GM21619 (cell line): ENCODE measurements around the gene ASCC2.
"Not testable (repeated sequence)": the region's sequence is repeated elsewhere in the genome, so short reads cannot be mapped to it uniquely, and the experiment has no call there.

ENCODE experiments used
- ATAC-seq: cut with Tn5 transposase; IDR thresholded peaks from one replicate; pipeline ENCODE4 v1.9.1; 2021; ENCODE audit not compliant: unreplicated experiment

Gene ASCC2

DNA sequence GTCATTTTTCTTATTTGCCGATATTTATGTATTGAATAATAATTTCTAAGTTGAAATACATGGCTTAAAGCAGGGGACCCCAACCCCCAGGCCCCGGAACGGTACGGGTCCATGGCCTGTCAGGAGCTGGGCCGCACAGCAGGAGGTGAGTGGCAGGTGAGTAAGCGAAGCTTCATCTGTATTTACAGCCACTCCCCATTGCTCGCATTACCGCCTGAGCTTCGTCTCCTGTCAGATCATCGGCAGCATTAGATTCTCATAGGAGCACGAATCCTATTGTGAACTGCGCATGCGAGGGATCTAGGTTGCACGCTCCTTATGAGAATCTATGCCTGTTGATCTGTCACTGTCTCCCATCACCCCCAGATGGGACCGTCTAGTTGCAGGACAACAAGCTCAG, 75.8 kb downstream of the ASCC2 start:
- ATAC-seq: no peak

DNA sequence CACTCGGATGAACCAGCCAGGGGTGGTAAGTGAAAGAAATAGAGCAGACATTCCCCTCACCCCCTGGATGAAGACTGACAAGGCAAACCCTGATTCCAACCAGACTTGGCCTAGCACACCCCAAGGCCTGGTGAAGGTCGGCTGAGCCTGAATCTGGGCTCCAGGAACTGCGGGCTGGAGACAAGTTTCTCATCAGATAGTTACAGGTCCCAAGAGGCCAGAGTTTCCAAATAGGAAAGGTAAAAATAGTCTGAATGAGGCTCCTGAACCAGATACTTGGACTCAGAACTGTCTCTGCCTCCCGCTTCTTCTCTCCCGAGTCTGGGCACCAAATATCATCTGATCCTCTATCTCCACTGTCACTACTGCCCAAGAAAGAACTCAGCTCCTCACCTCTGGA, 79.1 kb downstream of the ASCC2 start:
- no peak for ATAC-seq

DNA sequence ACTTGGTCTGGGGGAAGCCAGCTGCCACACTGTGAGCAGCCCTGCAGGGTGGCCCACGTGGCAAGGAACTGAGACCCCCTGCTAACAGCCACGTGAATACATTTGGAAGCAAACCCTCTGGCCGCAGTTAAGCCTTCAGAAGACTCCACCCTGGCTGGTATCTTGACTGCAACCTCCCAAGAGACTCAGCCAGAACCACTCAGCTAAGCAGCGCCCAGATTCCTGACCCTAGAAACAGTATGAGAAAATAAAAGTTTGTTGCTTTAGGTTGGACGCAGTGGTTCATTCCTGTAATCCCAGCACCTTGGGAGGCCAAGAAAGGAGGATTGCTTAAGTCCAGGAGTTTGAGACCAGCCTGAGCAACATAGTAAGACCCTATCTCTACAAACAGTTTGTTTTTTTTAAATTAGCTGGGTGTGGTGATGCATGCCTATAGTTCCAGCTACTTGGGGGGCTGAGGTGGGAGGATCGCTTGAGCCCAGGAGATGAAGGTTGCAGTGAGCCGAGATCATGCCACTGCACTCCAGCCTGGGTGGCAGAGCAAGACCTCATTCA, 79.9 kb downstream of the ASCC2 start:
- ATAC-seq: no peak

DNA sequence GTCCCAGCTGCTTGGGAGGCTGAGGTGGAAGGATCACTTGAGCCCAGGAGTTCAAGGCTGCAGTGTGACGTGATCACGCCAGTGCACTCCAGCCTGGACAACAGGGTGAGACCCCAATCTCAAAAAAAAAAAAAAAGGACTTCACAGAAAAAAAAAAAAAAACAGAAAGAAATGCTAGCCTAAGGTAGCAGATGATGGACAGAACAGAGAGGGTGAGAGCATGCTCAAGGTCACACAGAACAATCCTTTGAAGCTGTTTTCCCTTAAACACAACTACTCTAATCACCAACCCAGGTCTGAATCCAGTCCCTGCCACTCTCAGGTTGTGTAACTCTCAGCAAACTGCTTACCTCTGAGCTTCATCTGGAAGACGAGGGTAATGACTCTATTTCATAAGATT, 81.0 kb downstream of the ASCC2 start:
- ATAC-seq: no peak

DNA sequence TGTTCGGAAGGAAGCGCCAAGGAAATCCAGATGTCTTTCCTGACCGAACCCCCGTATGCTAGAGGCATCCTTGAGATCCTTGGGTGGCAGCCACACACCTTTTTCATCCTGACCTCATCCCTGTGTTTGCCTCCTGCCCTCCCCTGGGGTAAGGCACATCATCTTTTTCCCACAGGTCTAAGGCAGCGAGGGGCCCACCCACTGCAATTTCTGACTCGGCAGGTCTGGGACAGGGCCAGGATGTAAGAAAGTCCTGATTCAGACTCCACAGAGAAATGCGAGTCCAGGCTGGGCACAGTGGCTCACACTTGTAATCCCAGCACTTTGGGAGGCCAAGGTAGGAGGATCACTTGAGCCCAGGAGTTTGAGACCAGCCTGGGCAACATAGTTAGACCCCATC, 81.7 kb downstream of the ASCC2 start:
- ATAC-seq: no peak

DNA sequence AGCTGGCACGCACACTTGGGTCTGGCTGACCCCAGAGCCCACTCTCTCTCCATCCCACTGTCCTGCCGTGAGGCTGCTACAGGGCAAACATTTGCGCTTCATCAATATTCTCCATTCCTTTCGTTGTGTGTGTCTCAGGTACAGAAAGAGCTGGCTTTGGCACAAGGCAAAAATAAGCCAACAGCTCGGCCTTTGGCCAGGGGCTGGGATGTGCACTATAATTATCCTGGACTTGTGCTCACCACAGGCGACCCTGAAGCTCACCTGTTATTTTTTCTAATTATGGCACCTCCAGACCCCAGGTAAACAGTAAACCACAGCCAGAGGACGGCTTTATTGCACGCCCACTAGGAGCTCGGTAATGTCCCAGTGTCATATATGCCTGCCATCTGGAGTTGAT, 82.2 kb downstream of the ASCC2 start:
- ATAC-seq: no peak

DNA sequence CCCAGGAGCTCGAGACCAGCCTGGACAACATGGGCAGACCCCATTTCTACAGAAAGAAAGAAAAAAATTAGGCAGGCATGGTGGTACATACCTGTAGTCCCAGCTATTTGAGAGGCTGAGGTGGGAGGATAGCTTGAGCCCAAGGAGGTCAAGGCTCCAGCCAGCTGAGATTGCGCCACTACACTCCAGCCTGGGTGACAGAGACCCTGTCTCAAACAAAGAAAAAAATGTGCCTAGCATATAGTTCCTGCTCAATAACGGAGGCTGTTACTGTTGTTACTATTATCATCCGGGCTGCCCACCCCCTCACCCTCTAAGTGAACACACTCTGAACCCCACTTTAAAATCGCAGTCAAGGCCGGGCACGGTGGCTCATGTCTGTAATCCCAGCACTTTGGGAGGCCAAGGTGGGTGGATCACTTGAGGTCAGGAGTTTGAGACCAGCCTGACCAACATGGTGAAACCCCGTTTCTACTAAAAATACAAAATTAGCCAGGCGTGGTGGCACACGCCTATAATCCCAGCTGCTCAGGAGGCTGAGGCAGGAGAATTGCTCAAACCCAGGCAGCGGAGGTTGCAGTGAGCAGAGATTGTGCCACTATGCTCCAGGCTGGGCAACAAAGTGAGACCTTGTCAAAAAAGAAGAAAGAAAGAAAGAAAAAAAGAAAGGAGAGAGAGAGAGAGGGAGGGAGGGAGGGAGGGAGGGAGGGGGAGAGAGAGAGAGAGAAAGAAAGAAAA, 83.2 kb downstream of the ASCC2 start:
- ATAC-seq: not testable (repeated sequence)

DNA sequence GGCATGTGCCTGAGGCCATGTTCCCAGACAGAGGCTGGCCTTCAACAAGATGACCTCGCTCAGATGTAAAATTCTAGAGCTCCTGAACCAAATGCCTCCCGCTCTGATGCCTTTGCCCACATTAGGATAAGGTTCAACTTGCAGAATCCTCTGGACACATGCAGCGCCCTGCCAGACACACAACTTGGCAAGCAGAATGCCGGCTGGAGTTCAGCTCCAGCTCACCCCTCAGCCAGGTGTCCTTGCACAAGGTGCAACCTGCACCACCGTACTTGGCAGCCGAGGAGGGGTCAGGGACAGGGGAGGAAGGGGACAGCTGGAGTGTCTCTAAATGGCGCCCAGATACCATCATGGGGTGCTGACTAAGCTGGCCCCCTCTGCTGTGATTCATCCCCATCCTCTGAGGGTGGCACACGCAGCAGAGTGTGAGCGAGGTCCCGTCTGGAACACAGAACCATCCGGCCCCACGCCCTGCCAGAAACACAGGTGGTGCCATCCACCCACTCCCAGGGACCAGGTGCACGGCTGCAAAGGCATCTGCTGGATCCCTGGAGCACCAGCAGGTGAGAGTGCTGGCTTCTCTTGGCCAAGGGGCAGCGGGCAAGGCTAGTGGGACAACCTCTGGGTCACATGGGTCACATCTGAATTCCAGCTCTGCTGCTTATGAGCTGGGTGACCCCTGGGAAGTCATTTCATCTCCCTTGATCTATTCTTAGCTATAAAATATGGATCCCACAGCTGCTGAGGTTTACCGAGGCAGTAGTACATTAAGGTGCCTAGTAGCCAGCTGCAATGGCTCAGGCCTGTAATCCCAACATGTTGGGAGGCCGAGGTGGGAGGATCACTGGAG, 84.0 kb downstream of the ASCC2 start:
- ATAC-seq: no peak

DNA sequence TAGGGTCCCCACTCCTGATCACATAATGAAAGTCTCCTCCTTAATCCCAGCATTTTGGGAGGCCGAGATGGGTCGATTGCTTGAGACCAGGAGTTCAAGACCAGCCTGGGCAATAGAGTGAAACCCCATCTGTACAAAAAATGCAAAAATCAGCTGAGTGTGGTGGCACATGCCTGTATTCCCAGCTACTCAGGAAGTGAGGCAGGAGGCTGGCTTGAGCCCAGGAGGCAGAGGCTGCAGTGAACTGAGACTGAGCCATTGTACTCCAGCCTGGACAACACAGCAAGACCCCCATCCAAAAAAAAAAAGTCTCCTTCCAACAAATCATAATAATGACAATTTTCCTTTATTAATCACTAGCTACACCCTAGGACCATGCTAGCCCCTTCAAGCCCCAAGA, 86.4 kb downstream of the ASCC2 start:
- no peak for ATAC-seq

DNA sequence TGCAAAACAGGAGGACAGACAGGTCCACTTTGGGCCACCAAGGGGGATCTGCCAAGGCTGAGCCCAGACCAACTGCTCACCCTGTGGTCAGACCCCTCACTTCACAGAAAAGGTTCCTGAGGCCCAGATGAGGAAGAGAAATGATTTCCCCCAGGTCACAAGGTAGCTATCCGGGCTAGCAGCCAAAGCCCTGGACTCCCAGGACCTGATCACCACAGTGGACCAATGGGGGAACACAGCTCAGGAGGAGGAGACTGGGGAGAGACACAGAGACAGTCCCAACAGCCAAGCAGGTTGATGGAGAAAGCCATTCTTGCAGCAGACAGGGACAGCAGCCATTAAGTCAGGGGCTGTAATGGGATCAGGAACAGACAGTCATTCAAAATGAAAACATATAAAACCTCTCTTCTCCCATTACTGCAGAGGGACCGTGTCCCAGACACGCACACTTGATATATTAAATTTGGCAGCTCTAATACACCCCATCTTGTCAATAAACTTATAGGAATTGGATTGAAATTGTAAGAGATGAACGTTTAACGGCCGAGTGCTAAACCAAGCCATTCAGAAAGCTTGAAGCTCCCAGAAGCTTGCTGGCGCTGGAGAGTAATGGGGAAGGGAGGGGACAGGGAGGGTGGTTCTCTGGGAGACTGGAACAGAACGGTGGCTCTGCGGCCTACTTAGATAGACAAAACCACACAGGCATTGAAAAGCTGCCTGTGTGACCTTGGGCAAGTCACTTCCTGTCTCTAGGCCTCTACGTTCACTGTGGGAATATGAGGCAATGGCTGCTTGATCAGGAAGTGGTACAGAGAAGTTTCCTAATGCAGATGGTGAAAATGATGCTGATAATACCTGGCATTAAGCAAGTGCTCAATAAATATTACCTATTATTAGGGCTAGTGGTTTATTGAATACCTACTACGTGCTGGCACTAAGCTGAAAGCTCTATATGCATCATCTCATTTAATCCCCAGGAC, 87.2 kb downstream of the ASCC2 start:
- ATAC-seq: no peak

DNA sequence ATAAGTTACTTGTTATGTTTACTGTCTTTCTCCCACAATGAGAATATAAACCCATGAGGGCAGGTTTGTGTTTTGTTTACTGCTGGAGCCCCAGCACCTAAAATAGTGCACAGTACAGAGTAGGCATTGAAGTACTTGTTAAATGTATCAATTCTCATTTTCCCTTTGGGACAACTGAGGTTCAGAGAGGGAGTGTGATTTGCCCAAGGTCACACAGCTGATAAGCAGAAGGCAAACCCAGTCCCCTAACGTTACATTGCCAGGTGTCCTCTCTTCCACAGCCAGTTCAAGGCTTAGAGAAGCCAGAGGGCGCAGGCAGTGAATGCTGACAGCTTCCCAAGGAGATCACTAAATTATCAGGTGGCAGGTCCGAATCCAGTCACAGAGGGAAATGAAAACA, 88.0 kb downstream of the ASCC2 start:
- no peak for ATAC-seq

DNA sequence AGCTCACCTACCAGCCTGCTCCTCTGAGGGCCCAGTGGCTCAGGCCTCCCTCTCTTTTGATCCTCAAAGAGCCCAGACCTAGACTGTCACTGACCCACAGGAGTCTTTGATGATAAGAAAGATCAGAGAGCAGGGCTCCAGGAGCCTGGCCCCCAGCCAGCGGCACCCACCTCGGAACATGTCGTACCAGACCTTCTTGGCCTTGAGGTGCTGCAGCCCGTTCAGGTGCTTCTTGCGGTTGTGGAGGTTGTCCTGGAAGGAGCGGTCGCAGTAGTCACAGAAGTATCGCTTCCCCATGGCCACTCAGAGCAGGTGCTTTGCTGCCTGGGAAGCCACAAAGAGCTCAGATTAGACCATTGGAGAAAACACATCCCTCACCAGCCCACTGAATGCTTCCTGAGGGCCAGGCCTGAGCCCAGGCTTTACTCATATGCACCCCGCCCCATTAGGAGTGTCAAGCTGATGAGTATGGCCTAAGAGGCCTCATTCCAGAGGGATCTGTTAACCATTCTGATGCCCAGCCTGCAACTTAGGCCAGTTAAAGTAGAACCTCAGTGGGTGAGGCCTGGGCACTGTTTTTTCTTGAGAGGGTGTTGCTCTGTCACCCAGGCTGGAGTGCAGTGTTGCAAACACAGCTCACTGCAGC, 89.7 kb downstream of the ASCC2 start:
- no peak for ATAC-seq

DNA sequence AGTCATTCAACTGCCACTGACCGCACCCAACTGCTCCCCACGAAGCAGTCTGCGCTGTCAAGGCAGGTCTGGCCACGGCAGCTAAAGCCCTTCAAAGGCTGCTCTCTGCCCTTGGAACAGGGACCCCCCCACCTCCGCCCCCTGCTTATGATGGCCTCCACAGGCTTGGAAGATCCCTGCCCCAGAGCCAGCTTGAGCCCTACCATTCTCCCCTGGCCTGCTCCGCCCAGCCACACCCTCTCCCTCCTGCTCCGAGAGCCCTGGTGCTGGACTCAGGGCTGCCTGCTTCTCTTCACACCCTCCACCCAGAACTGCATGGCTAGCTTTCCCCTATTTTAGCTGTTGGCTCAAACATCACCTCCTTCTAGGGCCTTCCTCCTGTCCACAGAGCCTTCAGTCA, 90.2 kb downstream of the ASCC2 start:
- no peak for ATAC-seq

DNA sequence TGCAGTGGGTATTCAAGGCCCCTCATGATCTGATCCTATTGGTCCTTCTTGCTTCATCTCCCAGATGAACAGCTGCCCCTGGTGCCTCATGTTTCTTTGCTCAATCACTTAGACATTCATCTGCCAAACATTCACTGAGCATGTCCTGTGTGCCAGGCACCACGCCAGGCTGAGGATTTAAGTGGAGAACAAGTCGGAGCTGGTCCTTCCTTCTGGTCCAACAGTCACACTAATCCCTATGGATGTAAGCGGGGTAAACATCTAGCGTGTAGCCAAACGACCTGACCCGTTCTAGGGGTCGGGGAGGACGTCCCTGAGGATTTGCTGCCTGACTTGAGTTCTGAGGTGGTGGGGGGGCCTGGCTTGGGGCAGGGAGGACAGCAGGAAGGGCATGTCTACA, 93.2 kb downstream of the ASCC2 start:
- ATAC-seq: no peak

DNA sequence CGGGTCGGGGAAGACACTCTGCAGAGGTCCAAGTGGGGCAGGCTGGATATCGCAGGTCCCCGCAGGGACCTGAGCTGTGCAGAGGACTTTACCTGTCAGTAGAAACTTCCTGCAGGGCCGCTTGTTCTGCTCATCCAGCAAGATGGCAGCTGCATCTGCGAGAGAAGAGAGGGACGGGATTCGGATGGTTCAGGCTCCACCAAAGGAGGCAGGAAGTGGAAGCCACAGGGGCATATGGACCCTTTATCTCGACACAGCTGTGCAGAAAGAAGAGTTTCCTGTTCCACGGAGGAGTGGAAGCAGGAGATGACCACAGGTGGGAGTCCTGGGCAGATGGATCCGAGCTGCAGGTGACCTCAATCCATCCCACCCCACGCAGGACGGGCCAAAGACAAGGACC, 95.7 kb downstream of the ASCC2 start:
- no peak for ATAC-seq

DNA sequence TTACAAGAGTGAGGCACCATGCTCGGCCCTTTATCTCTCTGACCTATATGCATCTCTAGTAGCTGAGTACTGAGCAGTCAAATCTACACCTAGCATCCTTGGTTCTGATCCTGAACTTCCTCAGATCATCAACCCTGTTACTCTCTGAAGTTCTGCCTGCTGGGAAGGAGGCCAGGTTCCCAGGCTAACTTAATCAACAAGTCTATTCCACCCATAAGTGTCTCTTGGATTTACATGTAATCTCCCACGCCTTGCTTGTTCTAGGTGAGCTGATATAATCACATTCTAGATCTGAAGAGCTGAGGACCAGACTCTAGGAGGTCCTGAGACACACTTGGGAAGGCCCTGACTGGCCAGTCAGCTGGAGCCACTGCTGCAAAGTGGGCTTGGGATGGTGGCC, 96.1 kb downstream of the ASCC2 start:
- no peak for ATAC-seq

DNA sequence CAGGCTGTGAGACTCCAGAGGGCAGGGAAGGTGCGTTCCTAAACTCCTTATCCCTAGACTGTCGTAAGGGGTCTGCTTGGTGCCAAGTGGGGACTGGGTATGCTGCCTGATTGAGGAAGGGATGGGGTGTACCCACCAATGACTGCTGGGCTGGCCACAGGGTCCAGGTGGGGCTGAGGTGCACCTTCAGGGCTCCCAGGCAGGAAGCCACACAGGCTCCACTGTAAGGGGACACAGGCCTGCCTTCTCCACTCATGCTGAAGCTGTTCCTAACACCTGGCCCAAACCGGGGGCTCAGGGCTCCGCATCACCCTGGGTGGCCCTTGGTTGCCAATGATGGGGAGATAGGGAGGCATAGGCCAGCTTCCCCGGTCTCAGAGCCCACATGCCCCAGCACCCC, 97.9 kb downstream of the ASCC2 start:
- no peak for ATAC-seq

DNA sequence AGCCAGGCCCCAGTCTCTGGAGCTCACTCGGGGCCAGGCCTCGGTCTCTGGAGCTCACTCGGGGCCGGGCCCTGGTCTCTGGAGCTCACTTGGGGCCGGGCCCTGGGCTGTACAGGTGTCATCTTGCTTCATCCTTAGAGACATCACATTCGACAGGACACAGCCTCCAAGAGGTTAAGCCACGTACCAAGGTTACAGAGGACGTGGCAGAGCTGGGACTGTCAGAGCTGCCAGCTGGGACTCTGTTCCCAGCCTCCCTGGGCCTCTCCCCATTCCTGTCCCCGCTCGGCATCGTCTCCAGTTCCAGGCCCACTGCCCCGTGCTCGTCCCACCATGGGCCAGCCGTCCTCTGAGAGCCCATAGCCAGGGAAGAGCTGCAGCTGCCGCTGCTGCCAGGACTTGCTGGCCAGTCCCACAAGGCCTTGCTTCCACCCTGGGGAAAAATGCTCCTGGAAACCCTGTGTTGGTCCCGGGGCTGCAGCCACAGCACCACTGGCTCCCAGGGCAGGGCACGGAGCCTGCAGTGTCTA, 98.7 kb downstream of the ASCC2 start:
- ATAC-seq: no peak
